GM18907 (cell line): Measurements from ENCODE around the gene ABR.
"Not testable (repeated sequence)": the region's sequence is repeated elsewhere in the genome, so short reads cannot be mapped to it uniquely, and the experiment has no call there.

Source experiments
- ATAC-seq: cut with Tn5 transposase; IDR thresholded peaks from one replicate; pipeline ENCODE4 v1.9.1; 2021; ENCODE audit warnings: mild to moderate bottlenecking, moderate library complexity; ENCODE audit not compliant: unreplicated experiment

The ABR gene

DNA sequence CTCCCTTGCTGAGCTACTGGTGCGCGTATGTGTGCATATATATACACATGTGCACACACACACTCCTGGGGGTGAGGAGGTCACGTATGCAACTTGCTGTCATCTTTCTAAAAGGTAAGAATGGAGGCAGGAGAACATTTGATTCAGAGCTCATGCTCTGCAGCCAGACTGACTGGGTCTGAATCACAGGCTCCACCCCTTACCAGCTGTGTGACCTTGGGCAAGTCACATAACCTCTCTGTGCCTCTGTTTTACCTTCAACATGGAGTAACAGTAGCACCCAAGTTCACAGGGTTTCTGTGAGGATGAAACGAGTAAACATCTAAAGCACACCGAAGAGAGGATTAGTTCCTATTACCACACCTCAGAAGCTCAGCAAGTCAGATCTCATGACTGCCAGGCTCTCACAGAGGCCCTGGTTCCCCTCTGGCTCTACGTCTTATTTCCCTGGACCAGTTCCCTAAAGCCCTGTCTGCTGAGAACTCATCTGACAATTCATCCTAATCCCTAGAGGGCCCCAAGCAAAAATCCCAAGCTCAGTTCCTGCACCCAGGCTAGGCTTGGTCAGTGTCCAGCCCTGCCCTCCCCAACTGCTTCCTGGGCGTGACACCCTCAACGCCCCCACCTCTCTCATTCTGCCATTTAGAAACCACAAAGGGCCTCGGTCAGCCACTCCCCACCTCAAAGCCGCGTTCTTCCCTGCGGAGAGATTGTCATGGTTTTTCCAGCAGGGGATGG lies 28.7 kb downstream of the ABR start:
- no peak for ATAC-seq

DNA sequence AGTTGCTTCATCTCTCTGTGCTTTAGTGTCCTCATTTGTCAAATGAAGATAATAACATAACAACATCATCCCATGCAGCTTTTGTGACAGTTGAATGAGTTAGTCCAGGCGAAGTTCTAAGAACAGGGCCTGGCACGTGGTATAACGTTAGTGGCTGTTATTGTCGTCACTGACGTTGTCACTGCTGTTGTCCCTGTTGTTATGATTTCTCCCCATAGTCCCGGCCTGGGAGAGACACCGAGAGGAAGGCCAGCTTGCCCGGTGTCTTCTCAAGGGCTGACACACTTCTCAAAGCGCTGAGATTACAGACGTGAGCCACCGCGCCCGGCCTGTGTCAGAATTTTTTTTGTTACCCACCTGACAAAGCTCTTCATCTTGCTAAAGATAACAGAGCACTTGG lies 29.9 kb downstream of the ABR start:
- no peak for ATAC-seq

DNA sequence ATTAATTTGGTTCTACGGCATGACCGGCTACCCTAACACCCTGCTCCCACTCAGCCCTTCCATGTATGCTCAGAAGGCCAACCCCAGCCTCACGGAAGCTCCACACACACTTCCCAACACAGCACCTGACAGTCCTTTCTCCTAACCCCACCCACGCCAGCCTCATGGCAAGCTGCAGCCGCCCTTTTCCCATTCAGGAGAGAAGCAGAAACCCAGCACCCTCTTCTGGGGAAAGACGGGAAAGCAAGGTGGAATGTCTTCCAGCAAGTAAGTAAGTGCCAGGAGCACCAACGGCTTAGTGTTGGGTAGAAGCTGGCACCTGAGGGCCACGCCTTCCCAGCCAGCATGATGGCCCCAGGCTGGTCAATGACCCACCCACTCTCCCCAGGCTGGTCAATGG lies 32.1 kb downstream of the ABR start:
- no peak for ATAC-seq

- no peak for ATAC-seq
These were observed 33.1 kb downstream of the ABR start for GRCh38 chr17:1146561-1147265.

DNA sequence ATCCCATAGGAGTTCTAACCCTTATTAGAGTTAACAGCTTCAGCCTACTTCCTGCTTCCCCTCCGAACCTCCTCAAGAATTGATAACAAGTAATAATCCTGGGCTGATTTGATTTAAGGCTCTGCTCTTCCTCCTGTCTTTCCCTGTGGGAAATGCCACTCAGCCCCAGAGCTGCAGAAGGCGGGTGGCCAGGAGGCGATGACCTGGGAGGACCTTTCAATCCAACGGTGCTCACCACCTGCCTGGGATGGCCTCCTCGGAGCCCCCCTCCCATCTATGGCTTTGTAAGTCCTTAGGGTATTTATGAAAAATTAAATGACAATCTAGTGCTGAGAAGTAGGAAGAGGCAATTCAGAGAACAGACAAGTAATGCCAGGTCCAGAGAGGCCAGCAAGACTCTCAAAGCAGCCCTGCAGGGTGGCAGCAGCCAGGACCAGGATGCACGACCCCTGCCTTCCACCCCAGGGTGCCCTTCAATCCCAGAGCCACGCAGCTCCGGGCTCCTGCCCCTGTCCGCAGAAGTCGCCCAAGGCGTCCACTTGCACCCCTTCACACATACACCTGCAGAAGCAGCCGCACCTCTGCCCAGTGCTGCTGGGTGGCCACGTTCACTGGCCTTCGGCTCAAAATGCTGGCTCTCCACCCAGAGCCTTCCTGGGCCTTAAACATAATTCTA lies 34.3 kb downstream of the ABR start:
- ATAC-seq: no peak

GRCh38 chr17:1144162-1144561 lies 35.6 kb downstream of the ABR start:
- ATAC-seq: no peak

DNA sequence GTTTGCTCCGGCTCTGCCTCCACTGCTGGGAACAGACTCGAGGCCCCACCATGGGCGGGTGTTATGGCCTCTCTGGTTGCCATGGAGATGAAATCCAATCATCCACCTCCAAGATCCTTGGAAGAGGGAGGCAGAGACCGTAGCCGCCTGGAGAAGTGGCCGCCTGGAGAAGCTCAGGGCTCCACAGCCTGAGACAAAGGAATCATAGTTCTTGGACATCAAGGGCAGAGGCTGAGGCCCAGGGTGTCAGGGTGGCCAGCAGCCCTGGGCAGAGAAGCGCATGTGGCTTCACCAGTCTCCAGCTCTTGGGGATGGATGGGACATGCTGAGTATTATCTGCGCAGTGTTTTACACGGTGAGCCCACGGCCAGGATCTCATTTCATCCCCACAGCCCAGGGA lies 36.2 kb downstream of the ABR start:
- ATAC-seq: no peak

DNA sequence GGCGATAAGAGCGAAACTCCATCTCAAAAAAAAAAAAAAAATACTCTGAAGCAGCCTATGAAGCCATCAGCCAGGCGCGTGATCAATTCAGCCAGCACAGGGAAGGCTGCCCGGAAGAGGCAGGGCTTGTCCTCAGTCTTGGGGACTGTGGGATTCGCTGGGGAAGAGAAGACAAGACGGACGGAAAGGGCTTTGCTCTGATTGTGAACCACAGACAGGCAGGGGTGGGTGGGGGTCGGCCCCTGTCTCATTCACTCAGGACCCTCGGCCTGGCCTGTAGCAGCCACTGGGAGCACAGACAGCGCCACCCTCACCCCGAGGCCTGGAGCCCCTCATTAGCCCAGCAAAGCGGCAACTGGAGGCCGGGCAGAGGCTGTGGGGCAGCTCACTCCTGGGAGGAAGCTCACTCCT lies 37.2 kb downstream of the ABR start:
- ATAC-seq: no peak

GRCh38 chr17:1137465-1137894 lies 42.3 kb downstream of the ABR start:
- ATAC-seq: no peak

DNA sequence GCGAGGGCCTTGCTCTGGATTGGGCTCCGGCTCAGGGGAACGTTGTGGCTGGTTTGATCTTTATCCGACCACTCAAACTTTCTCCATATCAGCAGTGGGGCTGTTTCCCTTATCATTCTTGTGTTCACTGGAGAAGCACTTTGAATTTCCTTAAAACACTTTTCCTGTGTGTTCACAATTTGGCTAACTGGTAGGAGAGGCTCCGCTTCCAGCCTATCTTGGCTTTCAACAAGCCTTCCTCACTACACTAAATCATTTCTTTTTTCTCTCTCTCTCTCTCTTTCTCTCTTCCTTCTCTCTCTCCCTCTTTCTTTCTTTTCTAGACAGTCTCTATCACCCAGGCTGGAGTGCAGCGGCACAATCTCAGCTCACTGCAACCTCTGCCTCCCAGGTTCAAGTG lies 43.0 kb downstream of the ABR start:
- no peak for ATAC-seq

GRCh38 chr17:1134634-1135324 lies 45.0 kb downstream of the ABR start:
- ATAC-seq: no peak

- no peak for ATAC-seq
These were observed 49.6 kb downstream of the ABR start for GRCh38 chr17:1130191-1130590.

DNA sequence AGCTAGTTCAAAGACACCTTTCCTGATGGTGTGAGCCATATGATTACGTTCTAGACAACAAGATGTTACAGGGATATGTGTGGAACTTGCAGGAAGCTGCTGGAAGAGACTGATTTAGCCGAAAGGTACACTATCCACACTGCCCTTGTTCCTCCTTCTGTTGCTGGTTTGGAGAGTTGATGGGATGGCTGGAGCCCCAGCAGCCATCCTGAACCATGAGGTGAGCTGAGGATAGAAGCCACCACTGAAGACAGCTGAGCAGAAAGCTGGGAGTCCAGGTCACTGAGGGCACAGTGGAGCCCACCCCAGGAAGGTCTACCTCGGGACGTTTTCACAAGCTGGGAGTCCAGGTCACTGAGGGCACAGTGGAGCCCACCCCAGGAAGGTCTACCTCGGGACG lies 51.3 kb downstream of the ABR start:
- ATAC-seq: not testable (repeated sequence)

- no peak for ATAC-seq
These were observed 52.8 kb downstream of the ABR start for GRCh38 chr17:1126801-1127550.

- no peak for ATAC-seq
These were observed 53.5 kb downstream of the ABR start for GRCh38 chr17:1126250-1126797.

DNA sequence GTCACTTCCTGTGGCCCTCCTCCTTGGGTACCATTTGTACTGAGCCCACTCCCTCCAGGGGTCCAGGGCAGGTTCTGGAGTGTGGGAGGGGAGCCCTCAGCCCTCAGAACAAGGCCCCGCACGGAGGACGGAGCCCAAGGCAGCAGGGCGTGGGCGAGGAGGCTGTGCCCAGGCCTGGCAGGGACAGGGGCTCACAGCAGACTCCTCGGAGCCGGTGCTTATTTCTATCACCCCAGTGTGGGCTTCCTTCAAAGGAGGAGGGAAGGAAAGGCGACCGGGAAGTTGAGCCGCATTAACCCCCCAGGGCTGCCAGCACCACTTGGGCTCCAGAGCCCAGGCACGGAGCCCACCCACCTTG lies 54.0 kb downstream of the ABR start:
- ATAC-seq: no peak

DNA sequence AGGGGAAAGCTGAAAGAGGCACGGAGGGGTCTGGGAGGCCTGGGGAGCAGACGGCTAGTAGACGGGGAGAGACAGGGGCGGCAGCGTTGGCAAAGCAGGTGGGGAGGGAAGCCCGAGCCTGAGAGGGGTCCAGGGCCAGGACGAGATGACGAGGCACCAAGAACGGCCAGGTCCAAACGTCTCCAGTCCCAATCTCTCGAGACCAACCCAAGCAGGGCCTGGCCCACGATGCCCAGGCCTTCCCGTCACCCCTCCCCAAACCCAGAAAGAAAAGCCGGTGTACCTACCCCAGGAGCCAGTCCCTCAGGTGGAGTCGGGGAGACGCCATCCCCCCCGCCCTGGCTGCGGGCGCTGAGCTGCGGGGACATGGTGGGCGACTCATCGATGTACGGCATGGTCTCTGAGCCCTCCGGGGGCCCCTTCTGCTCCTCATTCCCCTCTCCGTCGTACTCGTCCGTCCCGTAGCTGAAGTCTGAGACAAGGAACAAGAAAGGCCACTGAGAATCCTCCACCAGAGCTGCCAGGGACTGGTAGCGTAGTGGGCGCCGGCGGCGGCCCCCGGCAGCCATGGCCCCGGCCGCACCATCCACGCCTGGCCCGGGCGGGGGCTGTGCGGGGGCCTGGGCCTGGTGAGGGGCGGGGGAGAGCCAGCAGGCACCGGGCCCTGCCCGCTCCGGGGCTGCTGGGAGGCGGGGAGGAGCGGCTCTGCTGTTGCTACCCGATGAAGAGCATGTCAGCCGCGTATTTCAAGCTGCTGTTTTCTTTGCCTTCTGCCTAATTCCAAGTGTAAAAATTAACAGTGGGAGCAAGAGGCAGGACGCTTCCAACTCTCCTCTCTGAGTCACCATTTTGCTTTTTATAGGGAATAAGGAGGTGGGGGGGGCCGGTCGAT lies 54.6 kb downstream of the ABR start:
- ATAC-seq: no peak

DNA sequence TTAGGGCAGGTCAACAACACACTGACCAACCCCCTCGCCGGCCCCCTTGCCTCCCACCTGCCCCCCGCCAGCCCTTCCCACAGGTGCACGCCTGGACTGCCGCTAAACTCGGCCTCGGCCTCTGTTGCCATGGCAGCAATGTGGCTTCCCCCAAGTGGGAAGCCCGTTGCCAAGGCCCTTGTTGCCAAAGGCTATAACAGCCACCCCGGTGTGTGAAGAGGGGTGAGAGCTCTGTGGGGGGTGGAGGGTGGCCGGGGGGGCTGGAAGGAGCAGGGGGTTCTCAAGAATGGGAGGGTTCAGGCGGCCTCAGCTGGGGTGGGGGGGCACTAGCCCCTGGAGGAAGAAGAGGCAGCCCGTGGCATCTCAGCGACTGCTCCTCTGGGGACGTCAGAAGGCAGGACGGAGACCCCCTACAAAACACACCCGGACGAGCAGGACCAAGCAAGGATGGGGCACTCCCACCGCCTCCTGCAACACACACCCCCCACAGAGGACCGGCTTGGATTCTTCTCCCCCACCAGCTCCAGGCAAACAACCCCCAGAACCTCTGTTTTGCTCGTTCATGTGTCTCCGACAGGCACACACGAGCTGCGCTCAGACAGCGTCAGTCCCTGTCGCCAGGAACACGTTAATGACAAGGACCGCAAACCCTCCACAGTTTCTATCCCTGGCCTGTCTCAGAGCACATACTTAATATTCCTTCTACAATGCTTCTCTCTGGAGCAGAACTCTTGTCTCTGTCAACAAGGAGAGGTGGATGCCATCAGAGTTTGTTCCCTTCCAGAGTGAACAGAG lies 55.7 kb downstream of the ABR start:
- no peak for ATAC-seq

GRCh38 chr17:1123393-1123831 lies 56.4 kb downstream of the ABR start:
- ATAC-seq: no peak
